PFSK-1 (cell line): ENCODE measurements around the gene TSEN15.

Experiments
- FOXP2 ChIP-seq: optimal IDR thresholded peaks from 2 replicates; pipeline ENCODE3; 2011; ENCODE audit warnings: borderline replicate concordance, control low read depth, inconsistent platforms; ENCODE audit not compliant: insufficient read depth; ENCODE audit errors: extremely low read length, extremely low read depth
- POLR2AphosphoS5 ChIP-seq: IDR thresholded peaks from 2 replicates; pipeline ENCODE4 v1.6.1; 2012; ENCODE audit warnings: low read depth, mild to moderate bottlenecking, control low read depth, low read length, moderate library complexity
- SIN3A ChIP-seq: IDR thresholded peaks from 2 replicates; pipeline ENCODE4 v1.6.1; 2012; ENCODE audit warnings: mild to moderate bottlenecking, low read length, moderate library complexity, borderline replicate concordance; ENCODE audit not compliant: insufficient read depth
- TAF1 ChIP-seq: IDR thresholded peaks from 2 replicates; pipeline ENCODE4 v1.6.1; 2012; ENCODE audit warnings: low read length, control low read depth, borderline replicate concordance; ENCODE audit not compliant: insufficient read depth
- TF ChIP-seq, protein P1 (sequence below), 2 experiments: IDR thresholded peaks; 2 replicates each; pipeline versions ENCODE4 v1.6.1 to v1.8.0; 2011 to 2012; ENCODE audit warnings: low read depth in 2 of 2, low read length in 2 of 2, control low read depth in 1 of 2, inconsistent platforms in 1 of 2, mild to moderate bottlenecking in 1 of 2, moderate library complexity in 1 of 2; ENCODE audit not compliant: insufficient read depth in 1 of 2

DNA sequence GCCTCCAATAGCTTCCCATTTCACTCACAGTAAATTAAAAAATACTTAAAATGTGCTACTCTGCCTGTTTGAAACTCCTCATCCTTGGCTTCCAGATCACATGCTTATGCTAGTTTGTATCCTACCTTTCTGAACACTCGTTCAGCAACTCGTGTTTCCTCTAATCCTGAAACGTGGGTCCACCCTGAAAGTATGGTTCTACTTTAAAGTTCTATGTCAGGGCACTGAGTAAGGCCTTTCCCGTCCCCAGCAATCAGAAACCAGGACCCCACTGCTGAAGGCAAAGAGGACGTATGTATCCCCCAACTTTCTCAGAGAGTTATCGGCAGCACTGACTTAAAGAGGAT is 419 bp upstream of the TSEN15 start:
- TF ChIP-seq POLR2AphosphoS5 (no peak), SIN3A (no peak), TAF1 (no peak), FOXP2 (no peak)
- TF ChIP-seq, protein P1, sequence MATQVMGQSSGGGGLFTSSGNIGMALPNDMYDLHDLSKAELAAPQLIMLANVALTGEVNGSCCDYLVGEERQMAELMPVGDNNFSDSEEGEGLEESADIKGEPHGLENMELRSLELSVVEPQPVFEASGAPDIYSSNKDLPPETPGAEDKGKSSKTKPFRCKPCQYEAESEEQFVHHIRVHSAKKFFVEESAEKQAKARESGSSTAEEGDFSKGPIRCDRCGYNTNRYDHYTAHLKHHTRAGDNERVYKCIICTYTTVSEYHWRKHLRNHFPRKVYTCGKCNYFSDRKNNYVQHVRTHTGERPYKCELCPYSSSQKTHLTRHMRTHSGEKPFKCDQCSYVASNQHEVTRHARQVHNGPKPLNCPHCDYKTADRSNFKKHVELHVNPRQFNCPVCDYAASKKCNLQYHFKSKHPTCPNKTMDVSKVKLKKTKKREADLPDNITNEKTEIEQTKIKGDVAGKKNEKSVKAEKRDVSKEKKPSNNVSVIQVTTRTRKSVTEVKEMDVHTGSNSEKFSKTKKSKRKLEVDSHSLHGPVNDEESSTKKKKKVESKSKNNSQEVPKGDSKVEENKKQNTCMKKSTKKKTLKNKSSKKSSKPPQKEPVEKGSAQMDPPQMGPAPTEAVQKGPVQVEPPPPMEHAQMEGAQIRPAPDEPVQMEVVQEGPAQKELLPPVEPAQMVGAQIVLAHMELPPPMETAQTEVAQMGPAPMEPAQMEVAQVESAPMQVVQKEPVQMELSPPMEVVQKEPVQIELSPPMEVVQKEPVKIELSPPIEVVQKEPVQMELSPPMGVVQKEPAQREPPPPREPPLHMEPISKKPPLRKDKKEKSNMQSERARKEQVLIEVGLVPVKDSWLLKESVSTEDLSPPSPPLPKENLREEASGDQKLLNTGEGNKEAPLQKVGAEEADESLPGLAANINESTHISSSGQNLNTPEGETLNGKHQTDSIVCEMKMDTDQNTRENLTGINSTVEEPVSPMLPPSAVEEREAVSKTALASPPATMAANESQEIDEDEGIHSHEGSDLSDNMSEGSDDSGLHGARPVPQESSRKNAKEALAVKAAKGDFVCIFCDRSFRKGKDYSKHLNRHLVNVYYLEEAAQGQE (IDR thresholded peaks at IDR 0.05; ENCODE audit: insufficient read depth in 1 of 2, low read depth in 2 of 2, low read length in 2 of 2): no peak
